ENCODE measurements around the gene MISP. TPM values are rescaled to one million over a fixed set of nuclear protein-coding genes. Genes with fewer than 3 reads are reported as not detected.

MISP gene
- polyA plus RNA-seq, 1 of the 3 experiments (the other 2 are of a cell fraction), result 0.08 TPM

DNA sequence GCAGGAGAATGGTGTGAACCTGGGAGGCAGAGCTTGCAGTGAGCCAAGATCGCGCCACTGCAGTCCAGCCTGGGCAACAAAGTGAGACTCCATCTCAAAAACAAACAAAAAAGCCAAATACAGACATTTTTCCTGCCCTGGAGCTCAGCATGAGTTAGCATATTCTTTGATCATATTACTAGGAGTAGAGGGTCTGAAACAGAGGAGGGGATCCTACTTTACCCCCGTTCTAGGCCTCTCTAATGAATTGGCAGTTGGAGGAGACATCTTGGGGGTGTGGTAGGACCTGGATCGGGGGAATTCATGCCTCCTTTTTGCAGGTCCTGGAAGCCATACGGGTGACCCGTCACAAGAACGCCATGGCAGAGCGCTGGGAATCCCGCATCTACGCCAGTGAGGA lies 12.3 kb downstream of the MISP start (continued):
- TF ChIP-seq POLR2AphosphoS5 (IDR thresholded peaks at IDR 0.05; ENCODE audit: low read depth, low read length) (no peak), CHD2 (IDR thresholded peaks at IDR 0.05; ENCODE audit: low read length, partially characterized antibody) (no peak), NFIC (IDR thresholded peaks at IDR 0.05; ENCODE audit: borderline replicate concordance) (no peak), RCOR1 (IDR thresholded peaks at IDR 0.05; ENCODE audit: low read length) (no peak), EP300 (IDR thresholded peaks at IDR 0.05; ENCODE audit: borderline replicate concordance in 1 of 2, low read depth in 1 of 2, low read length in 1 of 2) (no peak)

DNA sequence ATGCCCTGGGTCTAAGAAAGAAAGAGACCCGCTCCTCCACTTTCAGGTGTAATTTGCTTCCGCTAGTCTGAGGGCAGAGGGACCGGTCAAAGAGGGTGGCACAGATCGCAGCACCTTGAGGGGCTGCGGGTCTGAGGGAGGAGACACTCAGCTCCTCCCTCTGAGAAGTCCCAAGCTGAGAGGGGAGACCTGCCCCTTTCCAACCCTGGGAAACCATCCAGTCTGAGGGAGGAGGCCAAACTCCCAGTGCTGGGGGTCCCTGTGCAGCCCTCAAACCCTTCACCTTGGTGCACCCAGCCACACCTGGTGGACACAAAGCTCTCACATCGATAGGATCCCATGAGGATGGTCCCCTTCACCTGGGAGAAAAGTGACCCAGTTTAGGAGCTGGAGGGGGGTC lies 13.0 kb downstream of the MISP start:
- TF ChIP-seq SIN3A (IDR thresholded peaks at IDR 0.05; ENCODE audit: borderline replicate concordance, low read depth, low read length) (no peak), RFX5 (IDR thresholded peaks at IDR 0.05; ENCODE audit: low read length) (no peak), FOXJ3 (CRISPR knock-in tag; IDR thresholded peaks at IDR 0.05) (no peak), NFIC (IDR thresholded peaks at IDR 0.05; ENCODE audit: borderline replicate concordance) (no peak), SMC3 (IDR thresholded peaks at IDR 0.05; ENCODE audit: low read depth, low read length) (no peak), FOSL2 (IDR thresholded peaks at IDR 0.05; ENCODE audit: borderline replicate concordance, low read depth) (no peak), CHD2 (IDR thresholded peaks at IDR 0.05; ENCODE audit: low read length, partially characterized antibody) (no peak), YY1 (IDR thresholded peaks at IDR 0.05; ENCODE audit: low read depth) (no peak), FOXM1 (IDR thresholded peaks at IDR 0.05; ENCODE audit: low read depth) (no peak), ELF1 (IDR thresholded peaks at IDR 0.05) (no peak), MXI1 (IDR thresholded peaks at IDR 0.05; ENCODE audit: low read depth, low read length) (no peak), MEF2A (IDR thresholded peaks at IDR 0.05; ENCODE audit: borderline replicate concordance, low read depth) (no peak), RAD21 (IDR thresholded peaks at IDR 0.05; ENCODE audit: low read length) (no peak), TAF1 (IDR thresholded peaks at IDR 0.05; ENCODE audit: borderline replicate concordance, low read depth, low read length) (no peak), RCOR1 (IDR thresholded peaks at IDR 0.05; ENCODE audit: low read length) (no peak), RXRA (IDR thresholded peaks at IDR 0.05; ENCODE audit: borderline replicate concordance, low read depth) (no peak)
- TF ChIP-seq, protein P1, sequence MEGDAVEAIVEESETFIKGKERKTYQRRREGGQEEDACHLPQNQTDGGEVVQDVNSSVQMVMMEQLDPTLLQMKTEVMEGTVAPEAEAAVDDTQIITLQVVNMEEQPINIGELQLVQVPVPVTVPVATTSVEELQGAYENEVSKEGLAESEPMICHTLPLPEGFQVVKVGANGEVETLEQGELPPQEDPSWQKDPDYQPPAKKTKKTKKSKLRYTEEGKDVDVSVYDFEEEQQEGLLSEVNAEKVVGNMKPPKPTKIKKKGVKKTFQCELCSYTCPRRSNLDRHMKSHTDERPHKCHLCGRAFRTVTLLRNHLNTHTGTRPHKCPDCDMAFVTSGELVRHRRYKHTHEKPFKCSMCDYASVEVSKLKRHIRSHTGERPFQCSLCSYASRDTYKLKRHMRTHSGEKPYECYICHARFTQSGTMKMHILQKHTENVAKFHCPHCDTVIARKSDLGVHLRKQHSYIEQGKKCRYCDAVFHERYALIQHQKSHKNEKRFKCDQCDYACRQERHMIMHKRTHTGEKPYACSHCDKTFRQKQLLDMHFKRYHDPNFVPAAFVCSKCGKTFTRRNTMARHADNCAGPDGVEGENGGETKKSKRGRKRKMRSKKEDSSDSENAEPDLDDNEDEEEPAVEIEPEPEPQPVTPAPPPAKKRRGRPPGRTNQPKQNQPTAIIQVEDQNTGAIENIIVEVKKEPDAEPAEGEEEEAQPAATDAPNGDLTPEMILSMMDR (IDR thresholded peaks at IDR 0.05), result no peak
- TF ChIP-seq, protein P2, sequence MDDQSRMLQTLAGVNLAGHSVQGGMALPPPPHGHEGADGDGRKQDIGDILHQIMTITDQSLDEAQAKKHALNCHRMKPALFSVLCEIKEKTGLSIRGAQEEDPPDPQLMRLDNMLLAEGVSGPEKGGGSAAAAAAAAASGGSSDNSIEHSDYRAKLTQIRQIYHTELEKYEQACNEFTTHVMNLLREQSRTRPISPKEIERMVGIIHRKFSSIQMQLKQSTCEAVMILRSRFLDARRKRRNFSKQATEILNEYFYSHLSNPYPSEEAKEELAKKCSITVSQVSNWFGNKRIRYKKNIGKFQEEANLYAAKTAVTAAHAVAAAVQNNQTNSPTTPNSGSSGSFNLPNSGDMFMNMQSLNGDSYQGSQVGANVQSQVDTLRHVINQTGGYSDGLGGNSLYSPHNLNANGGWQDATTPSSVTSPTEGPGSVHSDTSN (IDR thresholded peaks at IDR 0.05), result no peak
- TF ChIP-seq, protein P3, sequence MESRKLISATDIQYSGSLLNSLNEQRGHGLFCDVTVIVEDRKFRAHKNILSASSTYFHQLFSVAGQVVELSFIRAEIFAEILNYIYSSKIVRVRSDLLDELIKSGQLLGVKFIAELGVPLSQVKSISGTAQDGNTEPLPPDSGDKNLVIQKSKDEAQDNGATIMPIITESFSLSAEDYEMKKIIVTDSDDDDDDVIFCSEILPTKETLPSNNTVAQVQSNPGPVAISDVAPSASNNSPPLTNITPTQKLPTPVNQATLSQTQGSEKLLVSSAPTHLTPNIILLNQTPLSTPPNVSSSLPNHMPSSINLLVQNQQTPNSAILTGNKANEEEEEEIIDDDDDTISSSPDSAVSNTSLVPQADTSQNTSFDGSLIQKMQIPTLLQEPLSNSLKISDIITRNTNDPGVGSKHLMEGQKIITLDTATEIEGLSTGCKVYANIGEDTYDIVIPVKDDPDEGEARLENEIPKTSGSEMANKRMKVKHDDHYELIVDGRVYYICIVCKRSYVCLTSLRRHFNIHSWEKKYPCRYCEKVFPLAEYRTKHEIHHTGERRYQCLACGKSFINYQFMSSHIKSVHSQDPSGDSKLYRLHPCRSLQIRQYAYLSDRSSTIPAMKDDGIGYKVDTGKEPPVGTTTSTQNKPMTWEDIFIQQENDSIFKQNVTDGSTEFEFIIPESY (IDR thresholded peaks at IDR 0.05; ENCODE audit: borderline replicate concordance, low read depth), result no peak

More for the DNA sequence above, 13.0 kb downstream of the MISP start:
- H3K4me3 ChIP-seq (ENCODE audit: low read depth in 2 of 2, low read length in 1 of 2), result no peak overlapping the region
- H2AFZ ChIP-seq (ENCODE audit: low read depth), result no peak overlapping the region
- peaks cover 7% of the 10 kb centered on the region for H3F3A ChIP-seq (replicated peaks; ENCODE audit: insufficient read depth)
- H3K9me3 ChIP-seq, result no peaks in the 10 kb centered on the region
- no peak for DNase-seq
- no peaks in the 10 kb centered on the region for H4K20me1 ChIP-seq (ENCODE audit: insufficient read depth)
- CTCF ChIA-PET, result interaction anchor here (0.9 kb wide), 1 partner anchor 30 kb away, joined by 5 read pairs; no protein-coding TSS in a partner anchor
- H3K4me1 ChIP-seq (ENCODE audit: control insufficient read depth in 1 of 2, insufficient read depth in 2 of 2, low read depth in 1 of 2, low read length in 1 of 2), result no peaks in the 10 kb centered on the region
- H3K9me2 ChIP-seq, result no peaks in the 10 kb centered on the region
- H3K27me3 ChIP-seq (ENCODE audit: insufficient read depth), result no peaks in the 10 kb centered on the region
- no peak overlapping the region for H3K9ac ChIP-seq
- WGBS (ENCODE audit: low lambda C conversion rate), result 83% methylated on average over 5 of the region's 6 CpGs
- no peaks in the 10 kb centered on the region for H3K36me3 ChIP-seq (replicated peaks in 1 of 2; ENCODE audit: control insufficient read depth in 1 of 2, insufficient read depth in 2 of 2, low read length in 1 of 2)
- no peak overlapping the region for H3K4me2 ChIP-seq
- POLR2A ChIA-PET, result no interaction called here
- no peak overlapping the region for H3K27ac ChIP-seq (ENCODE audit: low read depth in 2 of 2, low read length in 1 of 2)
- no peaks in the 10 kb centered on the region for H3K79me2 ChIP-seq (ENCODE audit: insufficient read depth)

All from SK-N-SH (cell line).